HepG2 (cell line): ENCODE data around the gene RLF. TPM values are rescaled to one million over a fixed set of nuclear protein-coding genes. Genes with fewer than 3 reads are reported as not detected.

Source experiments
- ATAC-seq: fragments of 200-7000 bp; cut with Tn5 transposase; 3 replicates; pipeline ENCODE4 v1.9.1; 2020; ENCODE audit warnings: mild to moderate bottlenecking, moderate library complexity
- BruUV-seq: library from RNA; stranded (reverse); fragments of 400-500 nt; replicated peaks from 2 replicates; lab custom pipeline; 2021; lab: Mats Ljungman, UMichigan
- CTCF ChIA-PET: fragments of 300-600 bp; formaldehyde crosslinking; extraction: SDS; loops from one replicate; lab custom pipeline; 2021; ENCODE audit warnings: low total read pairs, inconsistent platforms, low intra/inter-chr PET ratio; lab: Yijun Ruan, JAX
- POLR2A ChIA-PET: fragments of 350-600 bp; sonication (Branson Sonifier 250); formaldehyde crosslinking; loops from one replicate; lab custom pipeline; 2020; ENCODE audit warnings: antibody characterized with exemption, inconsistent platforms; lab: Yijun Ruan, JAX
- DNase-seq: peaks from one replicate; pipeline ENCODE4 v3.0.0-alpha.2; 2015; ENCODE audit warnings: low spot score
- FAIRE-seq: peaks from 3 replicates; lab custom pipeline; 2011; peaks lifted over from hg19 to GRCh38; lab: Jason Lieb, UNC
- H2AFZ ChIP-seq: one replicate; pipeline ENCODE4 v1.6.1; 2011; ENCODE audit warnings: low read length, inconsistent platforms
- H3K27ac ChIP-seq: fragments of 300-600 bp; 3 replicates; pipeline ENCODE4 v1.8.0; 2011; ENCODE audit warnings: mixed run types, mild to moderate bottlenecking, mixed read lengths, low read length, inconsistent platforms; ENCODE audit not compliant: insufficient read depth; ENCODE audit errors: extremely low read length
- H3K27me3 ChIP-seq, 2 experiments: fragments of 200-600 bp in 1 of 2; 2 replicates in 1 of 2; 3 replicates in 1 of 2; pipeline versions ENCODE4 v1.6.0 to v1.8.0; 2011; ENCODE audit warnings: low read length in 2 of 2, mild to moderate bottlenecking in 2 of 2, moderate library complexity in 2 of 2, inconsistent platforms in 1 of 2; ENCODE audit not compliant: insufficient read depth in 2 of 2, control insufficient read depth in 1 of 2
- H3K36me3 ChIP-seq, 2 experiments: fragments of 200-600 bp in 1 of 2; replicated peaks in 1 of 2; 2 replicates in 1 of 2; 3 replicates in 1 of 2; pipeline versions ENCODE4 v1.5.1 to v1.8.0; 2011; ENCODE audit warnings: low read length in 2 of 2, inconsistent platforms in 1 of 2; ENCODE audit not compliant: insufficient read depth in 2 of 2, control insufficient read depth in 1 of 2
- H3K4me1 ChIP-seq: 2 replicates; pipeline ENCODE4 v1.5.1; 2012; ENCODE audit warnings: low read length, inconsistent platforms; ENCODE audit not compliant: insufficient read depth
- H3K4me2 ChIP-seq: 2 replicates; pipeline ENCODE4 v1.6.0; 2011; ENCODE audit warnings: low read depth, low read length, inconsistent platforms
- H3K4me3 ChIP-seq, 3 experiments: fragments of 200-600 bp in 1 of 3; sonication (generic), shearing (Covaris generic) in 1 of 3; replicated peaks in 1 of 3; 2 replicates each; pipeline ENCODE4 v1.5.1; 2011 to 2016; ENCODE audit warnings: low read length in 3 of 3, inconsistent platforms in 2 of 3, low read depth in 2 of 3, mild to moderate bottlenecking in 2 of 3, control low read depth in 1 of 3, mixed read lengths in 1 of 3; ENCODE audit not compliant: insufficient read depth in 1 of 3
- H3K79me2 ChIP-seq: one replicate; pipeline ENCODE4 v1.6.1; 2011; ENCODE audit warnings: low read length, inconsistent platforms; ENCODE audit not compliant: insufficient read depth
- H3K9ac ChIP-seq: 2 replicates; pipeline ENCODE4 v1.6.0; 2011; ENCODE audit warnings: mild to moderate bottlenecking, low read depth, low read length, inconsistent platforms; ENCODE audit not compliant: insufficient read depth
- H3K9me3 ChIP-seq: 2 replicates; pipeline ENCODE4 v1.5.1; 2012; ENCODE audit warnings: mild to moderate bottlenecking, low read length
- H4K20me1 ChIP-seq: 2 replicates; pipeline ENCODE4 v1.6.0; 2011; ENCODE audit warnings: inconsistent platforms, mild to moderate bottlenecking, low read length, moderate library complexity; ENCODE audit not compliant: insufficient read depth
- ATF2 ChIP-seq: sonication (generic); formaldehyde crosslinking; IDR thresholded peaks from 2 replicates; pipeline ENCODE4 v1.4.0; 2020; ENCODE audit warnings: missing genetic modification reagents
- HDAC2 ChIP-seq: sonication (generic); formaldehyde crosslinking; IDR thresholded peaks from 2 replicates; pipeline ENCODE4 v1.4.0; 2020; ENCODE audit warnings: missing genetic modification reagents
- JUNB ChIP-seq: sonication (generic); formaldehyde crosslinking; IDR thresholded peaks from 2 replicates; pipeline ENCODE4 v1.8.0; 2022; ENCODE audit warnings: missing genetic modification reagents, mild to moderate bottlenecking, borderline replicate concordance
- POGK ChIP-seq: sonication (generic); formaldehyde crosslinking; conservative IDR thresholded peaks from 2 replicates; pipeline ENCODE4 v1.8.0; 2022; ENCODE audit warnings: mild to moderate bottlenecking, moderate library complexity, missing genetic modification reagents
- ZNF260 ChIP-seq: sonication (generic); formaldehyde crosslinking; IDR thresholded peaks from 2 replicates; pipeline ENCODE4 v1.4.0; 2020; ENCODE audit warnings: missing genetic modification reagents, low read depth, mild to moderate bottlenecking, borderline replicate concordance
- ZNF382 ChIP-seq: sonication (generic); formaldehyde crosslinking; IDR thresholded peaks from 2 replicates; pipeline ENCODE4 v1.5.0; 2020; ENCODE audit warnings: missing genetic modification reagents, mild to moderate bottlenecking, borderline replicate concordance
- ZNF496 ChIP-seq: sonication (generic); formaldehyde crosslinking; IDR thresholded peaks from 2 replicates; pipeline ENCODE4 v1.8.1; 2023; ENCODE audit warnings: mild to moderate bottlenecking, moderate library complexity, missing genetic modification reagents; ENCODE audit not compliant: insufficient replicate concordance
- ZNF577 ChIP-seq: sonication (generic); formaldehyde crosslinking; IDR thresholded peaks from 2 replicates; pipeline ENCODE4 v1.4.0; 2020; ENCODE audit warnings: mild to moderate bottlenecking, low read depth, missing genetic modification reagents, borderline replicate concordance
- ZNF709 ChIP-seq: sonication (generic); formaldehyde crosslinking; IDR thresholded peaks from 2 replicates; pipeline ENCODE4 v1.5.0; 2020; ENCODE audit warnings: mild to moderate bottlenecking, missing genetic modification reagents
- WGBS: methylation state at CpG from one replicate; pipeline ENCODE4 v1.1.6; 2017; ENCODE audit warnings: low lambda C conversion rate; 5-methylcytosine and 5-hydroxymethylcytosine counted together
- in situ Hi-C: cut with HindIII; loops from 2 replicates; pipeline ENCODE4 v1.10.0; 2017; ENCODE audit warnings: low pct_unique_long_range_greater_than_20kb; ENCODE audit not compliant: extremely low pct_ligation_motif_present
- intact Hi-C: fragments of 100-400 bp; cut with micrococcal nuclease; formaldehyde crosslinking; loops from one replicate; pipeline ENCODE4 v1.10.0; 2022; ENCODE audit not compliant: unreplicated experiment
- polyA plus RNA-seq, 8 experiments: library from polyadenylated mRNA; depleted of rRNA in 3 of 8; stranded (reverse) in 7 of 8; unstranded in 1 of 8; fragments of >200 nt; fragmentation: Illumina TruSeq in 4 of 8; extraction: Trizol in 4 of 8; gene quantifications; 2 replicates each; pipeline versions ENCODE4 v1.2.1 to v1.2.3, GENCODE V29; 2011 to 2016; ENCODE audit warnings: low read depth in 4 of 8, missing spikeins in 1 of 8, mixed read lengths in 1 of 8; ENCODE audit not compliant: insufficient read depth in 1 of 8
- total RNA-seq, 5 experiments: library from RNA; depleted of rRNA; stranded (reverse); fragments of >200 nt; fragmentation: Illumina TruSeq; extraction: Trizol; gene quantifications; 2 replicates each; pipeline ENCODE4 v1.2.3, GENCODE V29; 2016; ENCODE audit warnings: low read depth in 1 of 5
- TF ChIP-seq, protein P1 (sequence below): sonication (generic); formaldehyde crosslinking; IDR thresholded peaks from 2 replicates; pipeline ENCODE4 v1.4.0; 2020; ENCODE audit warnings: low read depth, mild to moderate bottlenecking, missing genetic modification reagents

Gene RLF
- total and polyA plus RNA-seq, 2 of the 13 experiments (the other 11 are each of a cell fraction or from before 2014, with no cell fraction given), result 9.0 to 15.7 TPM

GRCh38 chr1:40244138-40244744, 83.1 kb downstream of the RLF start:
- ATAC-seq, result no peak
- FAIRE-seq, result no peak
- no peak for DNase-seq
- H3K9ac ChIP-seq, result no peak overlapping the region
- H3K27ac ChIP-seq, result no peak overlapping the region
- no peak overlapping the region for H2AFZ ChIP-seq
- peaks cover 3 to 11% of the 10 kb centered on the region in 2 experiments; a peak in 3 of 5 replicates for H3K36me3 ChIP-seq
- TF ChIP-seq JUNB (CRISPR knock-in tag), result no peak
- TF ChIP-seq, protein P1, sequence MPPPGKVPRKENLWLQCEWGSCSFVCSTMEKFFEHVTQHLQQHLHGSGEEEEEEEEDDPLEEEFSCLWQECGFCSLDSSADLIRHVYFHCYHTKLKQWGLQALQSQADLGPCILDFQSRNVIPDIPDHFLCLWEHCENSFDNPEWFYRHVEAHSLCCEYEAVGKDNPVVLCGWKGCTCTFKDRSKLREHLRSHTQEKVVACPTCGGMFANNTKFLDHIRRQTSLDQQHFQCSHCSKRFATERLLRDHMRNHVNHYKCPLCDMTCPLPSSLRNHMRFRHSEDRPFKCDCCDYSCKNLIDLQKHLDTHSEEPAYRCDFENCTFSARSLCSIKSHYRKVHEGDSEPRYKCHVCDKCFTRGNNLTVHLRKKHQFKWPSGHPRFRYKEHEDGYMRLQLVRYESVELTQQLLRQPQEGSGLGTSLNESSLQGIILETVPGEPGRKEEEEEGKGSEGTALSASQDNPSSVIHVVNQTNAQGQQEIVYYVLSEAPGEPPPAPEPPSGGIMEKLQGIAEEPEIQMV (CRISPR knock-in tag), result no peak
- TF ChIP-seq ZNF577 (CRISPR knock-in tag), result no peak
- TF ChIP-seq POGK (CRISPR knock-in tag), result no peak
- no peak for TF ChIP-seq HDAC2 (CRISPR knock-in tag)
- TF ChIP-seq ZNF260 (CRISPR knock-in tag), result no peak
- TF ChIP-seq ZNF496 (CRISPR knock-in tag), result no peak
- no peak for TF ChIP-seq ZNF709 (CRISPR knock-in tag)
- no peak for TF ChIP-seq ZNF382 (CRISPR knock-in tag)
- no peak for TF ChIP-seq ATF2
- CTCF ChIA-PET, result no interaction called here
- peaks cover 44% of the 10 kb centered on the region for H3K4me1 ChIP-seq
- intact Hi-C loops (no loop called here), in situ Hi-C loops (no loop called here)
- H3K27me3 ChIP-seq, result no peaks in the 10 kb centered on the region
- 58% methylated on average over 4 of the region's 4 CpGs for WGBS
- H3K4me3 ChIP-seq, result no peak overlapping the region
- H3K4me2 ChIP-seq, result no peak overlapping the region
- no peaks in the 10 kb centered on the region for H3K79me2 ChIP-seq
- no peaks in the 10 kb centered on the region for H4K20me1 ChIP-seq
- POLR2A ChIA-PET, result no interaction called here
- no TSS peak for BruUV-seq
- no peaks in the 10 kb centered on the region for H3K9me3 ChIP-seq
